DND-41 (cell line): ENCODE data around the gene P2RX4.
"Not testable (repeated sequence)": the region's sequence is repeated elsewhere in the genome, so short reads cannot be mapped to it uniquely, and the experiment has no call there.

Experiments
- ATAC-seq: fragments of 200-7000 bp; cut with Tn5 transposase; 3 replicates; pipeline ENCODE4 v1.9.1; 2021; ENCODE audit warnings: low read depth; ENCODE audit not compliant: insufficient read depth
- DNase-seq: peaks from one replicate; pipeline ENCODE4 v3.0.0-alpha.2; 2020
- H2AFZ ChIP-seq: 2 replicates; pipeline ENCODE4 v1.6.0; 2012; ENCODE audit warnings: low read depth, low read length
- H3K27ac ChIP-seq: 2 replicates; pipeline ENCODE4 v1.5.1; 2012; ENCODE audit warnings: low read length, inconsistent platforms
- H3K27me3 ChIP-seq: fragments of 200-600 bp; sonication (generic); 2 replicates; pipeline ENCODE4 v1.6.0; 2012; ENCODE audit warnings: low read length, mild to moderate bottlenecking, inconsistent platforms; ENCODE audit not compliant: insufficient read depth, poor library complexity
- H3K36me3 ChIP-seq: 2 replicates; pipeline ENCODE4 v1.5.1; 2012; ENCODE audit warnings: low read length, inconsistent platforms; ENCODE audit not compliant: insufficient read depth
- H3K4me1 ChIP-seq: 2 replicates; pipeline ENCODE4 v1.5.1; 2012; ENCODE audit warnings: mild to moderate bottlenecking, low read length; ENCODE audit not compliant: insufficient read depth
- H3K4me2 ChIP-seq: 2 replicates; pipeline ENCODE4 v1.6.0; 2012; ENCODE audit warnings: mild to moderate bottlenecking, moderate library complexity, low read length, inconsistent platforms; ENCODE audit not compliant: insufficient read depth
- H3K4me3 ChIP-seq, 2 experiments: fragments of 200-600 bp in 1 of 2; shearing (Covaris generic) in 1 of 2; 2 replicates each; pipeline ENCODE4 v1.5.1; 2012 to 2016; ENCODE audit warnings: inconsistent platforms in 2 of 2, low read length in 2 of 2, mild to moderate bottlenecking in 2 of 2, low read depth in 1 of 2, moderate library complexity in 1 of 2
- H3K79me2 ChIP-seq: 2 replicates; pipeline ENCODE4 v1.6.0; 2012; ENCODE audit warnings: low read length, inconsistent platforms; ENCODE audit not compliant: insufficient read depth
- H3K9ac ChIP-seq: 2 replicates; pipeline ENCODE4 v1.6.0; 2012; ENCODE audit warnings: low read depth, mild to moderate bottlenecking, inconsistent platforms, low read length, moderate library complexity
- H3K9me3 ChIP-seq: 2 replicates; pipeline ENCODE4 v1.5.1; 2012; ENCODE audit warnings: low read length, moderate library complexity, mild to moderate bottlenecking, inconsistent platforms; ENCODE audit not compliant: insufficient read depth, severe bottlenecking
- H4K20me1 ChIP-seq: 2 replicates; pipeline ENCODE4 v1.6.0; 2012; ENCODE audit warnings: low read length; ENCODE audit not compliant: insufficient read depth
- CTCF ChIP-seq: IDR thresholded peaks from 2 replicates; pipeline ENCODE4 v1.5.1; 2012; ENCODE audit warnings: borderline replicate concordance, low read length, moderate library complexity, mild to moderate bottlenecking; ENCODE audit not compliant: poor library complexity, severe bottlenecking; ENCODE audit errors: extremely low read depth
- EZH2 ChIP-seq: IDR thresholded peaks from 3 replicates; pipeline ENCODE4 v1.6.1; 2012; ENCODE audit warnings: borderline replicate concordance, low read depth, mild to moderate bottlenecking, moderate library complexity, low read length, inconsistent platforms; ENCODE audit not compliant: severe bottlenecking

P2RX4 gene

GRCh38 chr12:121198949-121199348, 11.0 kb upstream of the P2RX4 start:
- DNase-seq (no peak), ATAC-seq (no peak)
- Histone ChIP-seq H2AFZ (no peak overlapping the region), H3K27ac (no peak overlapping the region), H3K4me1 (no peaks in the 10 kb centered on the region), H3K4me2 (no peak overlapping the region), H3K27me3 (no peaks in the 10 kb centered on the region), H3K9ac (no peak overlapping the region), H3K79me2 (no peaks in the 10 kb centered on the region), H3K4me3 (no peak overlapping the region), H3K9me3 (no peaks in the 10 kb centered on the region), H4K20me1 (no peaks in the 10 kb centered on the region), H3K36me3 (no peaks in the 10 kb centered on the region)
- TF ChIP-seq EZH2 (no peak), CTCF (no peak)

DNA sequence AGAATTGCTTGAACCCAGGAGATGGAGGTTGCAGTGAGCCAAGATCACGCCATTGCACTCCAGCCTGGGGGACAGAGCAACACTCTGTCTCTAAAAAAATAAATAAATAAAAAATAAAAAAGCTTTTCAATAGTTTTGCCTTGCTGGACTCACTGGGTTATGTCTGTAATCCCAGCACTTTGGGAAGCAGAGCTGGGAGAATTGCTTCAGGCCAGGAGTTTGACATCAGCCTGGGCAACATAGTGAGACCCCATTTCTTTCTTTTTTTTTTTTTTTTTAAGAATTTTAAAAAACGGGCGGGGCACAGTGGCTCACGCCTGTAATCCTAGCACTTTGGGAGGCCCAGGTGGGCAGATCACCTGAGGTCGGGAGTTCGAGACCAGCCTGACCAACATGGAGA, 8.8 kb upstream of the P2RX4 start:
- not testable (repeated sequence) for H4K20me1 ChIP-seq, DNase-seq, H3K9ac ChIP-seq, H3K4me3 ChIP-seq, H3K9me3 ChIP-seq, H3K27me3 ChIP-seq, H3K4me2 ChIP-seq, H3K4me1 ChIP-seq, H3K36me3 ChIP-seq, H3K27ac ChIP-seq, ATAC-seq, H2AFZ ChIP-seq, H3K79me2 ChIP-seq

GRCh38 chr12:121202407-121203355, 7.2 kb upstream of the P2RX4 start:
- Histone ChIP-seq H2AFZ (no peak overlapping the region), H3K4me3 (no peak overlapping the region), H3K4me1 (no peaks in the 10 kb centered on the region), H3K4me2 (no peak overlapping the region), H3K9ac (no peak overlapping the region), H3K27ac (no peak overlapping the region), H3K27me3 (no peaks in the 10 kb centered on the region), H3K79me2 (no peaks in the 10 kb centered on the region), H3K36me3 (no peaks in the 10 kb centered on the region), H4K20me1 (no peaks in the 10 kb centered on the region), H3K9me3 (no peaks in the 10 kb centered on the region)
- no peak for TF ChIP-seq EZH2
- TF ChIP-seq CTCF: no peak
- ATAC-seq: no peak
- DNase-seq: no peak

DNA sequence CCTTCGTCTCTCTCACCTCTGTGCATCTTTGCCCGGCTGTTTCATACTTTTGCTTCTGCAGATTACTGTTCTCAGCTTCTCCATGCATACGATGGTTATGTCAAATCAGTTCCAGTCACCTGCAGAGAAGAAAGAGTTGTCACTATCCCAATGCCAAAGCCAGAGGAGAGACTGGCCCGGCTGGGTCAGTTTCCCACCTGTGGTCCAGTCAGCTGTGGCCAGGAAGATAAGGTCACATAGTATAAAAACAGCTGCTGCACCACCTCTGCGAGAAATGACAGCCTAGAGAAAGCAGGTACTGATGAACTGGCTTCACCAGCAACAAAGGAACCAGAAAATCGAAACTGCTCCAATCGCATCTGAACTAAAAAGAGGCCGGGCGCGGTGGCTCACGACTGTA, 6.4 kb upstream of the P2RX4 start:
- H2AFZ ChIP-seq: no peak overlapping the region
- H3K36me3 ChIP-seq: no peaks in the 10 kb centered on the region
- TF ChIP-seq EZH2: no peak
- no peak for TF ChIP-seq CTCF
- no peaks in the 10 kb centered on the region for H3K4me1 ChIP-seq
- H3K9me3 ChIP-seq: no peaks in the 10 kb centered on the region
- H3K27ac ChIP-seq: no peak overlapping the region
- no peaks in the 10 kb centered on the region for H3K27me3 ChIP-seq
- H3K4me2 ChIP-seq: no peak overlapping the region
- DNase-seq (no peak), ATAC-seq (no peak)
- H3K4me3 ChIP-seq: no peak overlapping the region
- no peak overlapping the region for H3K9ac ChIP-seq
- no peaks in the 10 kb centered on the region for H3K79me2 ChIP-seq
- no peaks in the 10 kb centered on the region for H4K20me1 ChIP-seq
